Measurements from ENCODE around the gene IFT122. TPM values are rescaled to one million over a fixed set of nuclear protein-coding genes. Genes with fewer than 3 reads are reported as not detected.
"Not testable (repeated sequence)": the region's sequence is repeated elsewhere in the genome, so short reads cannot be mapped to it uniquely, and the experiment has no call there.

The IFT122 gene
- total RNA-seq: 28.6 TPM

- peak; percentile 98 for DNase-seq (ENCODE audit: low spot score)
These were observed at the start of gene IFT122, which contains the start of gene MBD4 for GRCh38 chr3:129439817-129440617. Gene IFT122, plus strand, starts transcription at chr3:129440224. Its CDS starts 107 bp downstream, at chr3:129440331. Gene MBD4, minus strand, starts transcription at chr3:129439948. Its CDS starts 115 bp downstream, at chr3:129439833.

- not testable (repeated sequence) for DNase-seq (ENCODE audit: low spot score)
These were observed 48.4 kb upstream of the IFT122 start for GRCh38 chr3:129391583-129391982.

GRCh38 chr3:129392106-129392887, 47.7 kb upstream of the IFT122 start:
- not testable (repeated sequence) for DNase-seq (ENCODE audit: low spot score)

GRCh38 chr3:129393271-129393670, 46.8 kb upstream of the IFT122 start:
- DNase-seq (ENCODE audit: low spot score): no peak

- not testable (repeated sequence) for DNase-seq (ENCODE audit: low spot score)
These were observed 46.1 kb upstream of the IFT122 start for GRCh38 chr3:129393760-129394564.

GRCh38 chr3:129398803-129399144, 41.2 kb upstream of the IFT122 start:
- DNase-seq (ENCODE audit: low spot score): no peak

GRCh38 chr3:129399145-129399894, 40.7 kb upstream of the IFT122 start:
- DNase-seq (ENCODE audit: low spot score): peak; percentile 89

GRCh38 chr3:129399895-129400357, 40.1 kb upstream of the IFT122 start:
- no peak for DNase-seq (ENCODE audit: low spot score)

- DNase-seq (ENCODE audit: low spot score): no peak
These were observed 37.8 kb upstream of the IFT122 start for GRCh38 chr3:129402210-129402609.

GRCh38 chr3:129402616-129403015, 37.4 kb upstream of the IFT122 start:
- no peak for DNase-seq (ENCODE audit: low spot score)

GRCh38 chr3:129403450-129403849, 36.6 kb upstream of the IFT122 start:
- DNase-seq (ENCODE audit: low spot score): no peak

- no peak for DNase-seq (ENCODE audit: low spot score)
These were observed 35.9 kb upstream of the IFT122 start for GRCh38 chr3:129404130-129404529.

GRCh38 chr3:129404610-129405009, 35.4 kb upstream of the IFT122 start:
- no peak for DNase-seq (ENCODE audit: low spot score)

- no peak for DNase-seq (ENCODE audit: low spot score)
These were observed 30.5 kb upstream of the IFT122 start for GRCh38 chr3:129409541-129409940.

GRCh38 chr3:129410971-129411370, 29.1 kb upstream of the IFT122 start:
- DNase-seq (ENCODE audit: low spot score): no peak

- no peak for DNase-seq (ENCODE audit: low spot score)
These were observed 27.4 kb upstream of the IFT122 start for GRCh38 chr3:129412542-129413198.

- DNase-seq (ENCODE audit: low spot score): not testable (repeated sequence)
These were observed 26.8 kb upstream of the IFT122 start for GRCh38 chr3:129413238-129413637.

- peak; percentile 71 for DNase-seq (ENCODE audit: low spot score)
These were observed 26.1 kb upstream of the IFT122 start for GRCh38 chr3:129413687-129414506.

- no peak for DNase-seq (ENCODE audit: low spot score)
These were observed 24.6 kb upstream of the IFT122 start for GRCh38 chr3:129415378-129415777.

GRCh38 chr3:129415830-129416229, 24.2 kb upstream of the IFT122 start:
- DNase-seq (ENCODE audit: low spot score): no peak

All from mucosa of gallbladder (tissue), 1 donor.